ENCODE data around the gene ABCA13.

Gene ABCA13

DNA sequence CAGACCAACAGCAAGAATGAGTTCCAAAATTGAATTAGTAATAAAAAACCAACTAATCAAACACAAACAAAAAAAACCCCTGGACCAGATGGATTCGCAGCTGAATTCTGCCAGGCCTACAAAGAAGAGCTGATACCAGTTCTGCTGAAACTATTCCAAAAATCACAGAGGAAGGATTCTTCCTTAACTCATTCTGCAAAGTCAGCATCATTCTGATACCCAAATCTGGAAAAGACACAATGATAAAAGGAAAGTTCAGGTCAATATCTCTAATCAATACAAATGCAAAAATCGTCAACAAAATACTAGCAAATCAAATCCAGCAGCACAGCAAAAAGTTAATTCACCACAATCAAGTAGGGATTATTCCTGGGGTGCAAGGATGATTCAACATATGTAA, 6.1 kb upstream of the ABCA13 start:
- H3K4me1 ChIP-seq (ENCODE audit: insufficient read depth, low read length, poor library complexity, severe bottlenecking) = no peaks in the 10 kb centered on the region
- no peaks in the 10 kb centered on the region for H3K79me2 ChIP-seq (ENCODE audit: insufficient read depth, low read length)
- H3K4me2 ChIP-seq (ENCODE audit: low read depth, low read length, poor library complexity, severe bottlenecking) = no peak overlapping the region
- H3F3A ChIP-seq (ENCODE audit: low read depth) = no peaks in the 10 kb centered on the region
- no peak overlapping the region for H2AFZ ChIP-seq (ENCODE audit: low read length)
- 0 out of 2 replicates have a peak, but pooled peaks cover 6% of the 10 kb centered on the region for H3K9me3 ChIP-seq (ENCODE audit: insufficient read depth, low read depth, low read length)
- no peaks in the 10 kb centered on the region for H3K27me3 ChIP-seq (ENCODE audit: insufficient read depth, low read length, poor library complexity, severe bottlenecking)
- no peaks in the 10 kb centered on the region for H4K20me1 ChIP-seq (ENCODE audit: insufficient read depth, low read length, poor library complexity, severe bottlenecking)
- no peak overlapping the region for H3K4me3 ChIP-seq (ENCODE audit: low read length, poor library complexity, severe bottlenecking)
- no peaks in the 10 kb centered on the region for H3K36me3 ChIP-seq (ENCODE audit: insufficient read depth, low read length)
- TF ChIP-seq EZH2phosphoT487 (IDR thresholded peaks at IDR 0.05; ENCODE audit: borderline replicate concordance) = no peak
- TF ChIP-seq, protein P1, sequence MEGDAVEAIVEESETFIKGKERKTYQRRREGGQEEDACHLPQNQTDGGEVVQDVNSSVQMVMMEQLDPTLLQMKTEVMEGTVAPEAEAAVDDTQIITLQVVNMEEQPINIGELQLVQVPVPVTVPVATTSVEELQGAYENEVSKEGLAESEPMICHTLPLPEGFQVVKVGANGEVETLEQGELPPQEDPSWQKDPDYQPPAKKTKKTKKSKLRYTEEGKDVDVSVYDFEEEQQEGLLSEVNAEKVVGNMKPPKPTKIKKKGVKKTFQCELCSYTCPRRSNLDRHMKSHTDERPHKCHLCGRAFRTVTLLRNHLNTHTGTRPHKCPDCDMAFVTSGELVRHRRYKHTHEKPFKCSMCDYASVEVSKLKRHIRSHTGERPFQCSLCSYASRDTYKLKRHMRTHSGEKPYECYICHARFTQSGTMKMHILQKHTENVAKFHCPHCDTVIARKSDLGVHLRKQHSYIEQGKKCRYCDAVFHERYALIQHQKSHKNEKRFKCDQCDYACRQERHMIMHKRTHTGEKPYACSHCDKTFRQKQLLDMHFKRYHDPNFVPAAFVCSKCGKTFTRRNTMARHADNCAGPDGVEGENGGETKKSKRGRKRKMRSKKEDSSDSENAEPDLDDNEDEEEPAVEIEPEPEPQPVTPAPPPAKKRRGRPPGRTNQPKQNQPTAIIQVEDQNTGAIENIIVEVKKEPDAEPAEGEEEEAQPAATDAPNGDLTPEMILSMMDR (conservative IDR thresholded peaks at IDR 0.05; ENCODE audit: low read length) = no peak
- H3K9me2 ChIP-seq (replicated peaks; ENCODE audit: low read depth, low read length) = no peaks in the 10 kb centered on the region
- H3K9ac ChIP-seq (ENCODE audit: low read depth, low read length, poor library complexity, severe bottlenecking) = no peak overlapping the region

DNA sequence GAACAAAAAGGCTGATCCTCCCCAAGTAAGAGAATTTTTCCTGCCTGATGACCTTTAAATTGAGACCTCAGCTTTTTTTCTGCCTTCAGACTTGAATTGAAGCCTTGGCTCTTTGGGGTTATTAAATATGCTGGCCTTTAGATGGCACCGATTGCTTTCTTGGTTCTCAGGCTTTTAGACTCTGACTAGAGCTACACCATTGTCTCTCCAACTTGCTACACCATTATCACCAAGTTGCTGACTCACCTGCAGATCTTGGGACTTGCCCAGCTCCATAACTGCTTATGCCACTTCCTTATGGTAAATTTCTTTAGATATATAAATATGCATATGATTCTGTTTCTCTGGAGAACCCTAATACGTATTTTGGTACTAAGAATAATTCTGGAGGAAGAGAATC, 3.1 kb upstream of the ABCA13 start:
- Histone ChIP-seq H2AFZ (ENCODE audit: low read length) (no peak overlapping the region), H3K9ac (ENCODE audit: low read depth, low read length, poor library complexity, severe bottlenecking) (no peak overlapping the region), H3K4me3 (ENCODE audit: low read length, poor library complexity, severe bottlenecking) (no peak overlapping the region), H3K9me3 (ENCODE audit: insufficient read depth, low read depth, low read length) (no peaks in the 10 kb centered on the region), H3K9me2 (replicated peaks; ENCODE audit: low read depth, low read length) (no peaks in the 10 kb centered on the region; the same call in 1 of the 2 replicates), H3F3A (ENCODE audit: low read depth) (no peaks in the 10 kb centered on the region), H3K4me1 (ENCODE audit: insufficient read depth, low read length, poor library complexity, severe bottlenecking) (no peaks in the 10 kb centered on the region), H3K4me2 (ENCODE audit: low read depth, low read length, poor library complexity, severe bottlenecking) (no peak overlapping the region), H4K20me1 (ENCODE audit: insufficient read depth, low read length, poor library complexity, severe bottlenecking) (no peaks in the 10 kb centered on the region), H3K36me3 (ENCODE audit: insufficient read depth, low read length) (no peaks in the 10 kb centered on the region), H3K79me2 (ENCODE audit: insufficient read depth, low read length) (no peaks in the 10 kb centered on the region), H3K27me3 (ENCODE audit: insufficient read depth, low read length, poor library complexity, severe bottlenecking) (no peaks in the 10 kb centered on the region)
- TF ChIP-seq, protein P1 (conservative IDR thresholded peaks at IDR 0.05; ENCODE audit: low read length) = no peak
- no peak for TF ChIP-seq EZH2phosphoT487 (IDR thresholded peaks at IDR 0.05; ENCODE audit: borderline replicate concordance)

DNA sequence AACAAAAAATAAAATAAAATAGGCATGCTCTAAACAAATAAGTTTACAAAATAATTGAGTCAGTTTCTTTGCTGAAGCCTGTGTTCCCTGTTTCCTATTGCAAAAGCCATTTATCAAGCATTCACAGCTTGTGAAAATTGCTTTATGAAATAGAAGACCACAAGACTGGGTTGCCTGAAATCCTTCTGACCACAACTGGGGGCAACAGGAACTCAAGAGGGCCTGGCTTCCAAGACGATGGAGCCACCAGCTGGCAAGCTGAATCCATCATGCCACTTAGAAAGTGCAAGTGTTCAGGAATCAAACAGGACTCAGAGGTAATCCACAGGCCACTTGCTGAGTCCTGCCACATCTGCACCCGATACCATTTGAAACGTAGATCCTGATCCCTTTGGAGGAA, 752 bp upstream of the ABCA13 start:
- no peaks in the 10 kb centered on the region for H3K36me3 ChIP-seq (ENCODE audit: insufficient read depth, low read length)
- H3K79me2 ChIP-seq (ENCODE audit: insufficient read depth, low read length) = no peaks in the 10 kb centered on the region
- H3K4me3 ChIP-seq (ENCODE audit: low read length, poor library complexity, severe bottlenecking) = no peak overlapping the region
- H3K27me3 ChIP-seq (ENCODE audit: insufficient read depth, low read length, poor library complexity, severe bottlenecking) = no peaks in the 10 kb centered on the region
- H3K9ac ChIP-seq (ENCODE audit: low read depth, low read length, poor library complexity, severe bottlenecking) = no peak overlapping the region
- H3K9me2 ChIP-seq (replicated peaks; ENCODE audit: low read depth, low read length) = peaks cover 4% of the 10 kb centered on the region; the same call in 1 of the 2 replicates
- no peak overlapping the region for H2AFZ ChIP-seq (ENCODE audit: low read length)
- no peaks in the 10 kb centered on the region for H3K4me1 ChIP-seq (ENCODE audit: insufficient read depth, low read length, poor library complexity, severe bottlenecking)
- no peaks in the 10 kb centered on the region for H3K9me3 ChIP-seq (ENCODE audit: insufficient read depth, low read depth, low read length)
- no peak for TF ChIP-seq EZH2phosphoT487 (IDR thresholded peaks at IDR 0.05; ENCODE audit: borderline replicate concordance)
- TF ChIP-seq, protein P1 (conservative IDR thresholded peaks at IDR 0.05; ENCODE audit: low read length) = no peak
- no peak overlapping the region for H3K4me2 ChIP-seq (ENCODE audit: low read depth, low read length, poor library complexity, severe bottlenecking)
- no peaks in the 10 kb centered on the region for H3F3A ChIP-seq (ENCODE audit: low read depth)
- H4K20me1 ChIP-seq (ENCODE audit: insufficient read depth, low read length, poor library complexity, severe bottlenecking) = no peaks in the 10 kb centered on the region

Measured in Loucy (cell line).